Activated CD4-positive, alpha-beta T cell treated with anti-CD3 and anti-CD28 coated beads, Interleukin-2, amount 50 U/mL, for 16 hours (primary cell): Measurements from ENCODE around the gene MEGF11.
A peak's percentile ranks its signal among the peaks of the same experiment; 100 is the strongest.
"Not testable (repeated sequence)": the region's sequence is repeated elsewhere in the genome, so short reads cannot be mapped to it uniquely, and the experiment has no call there.

Source experiments
- DNase-seq: peaks from one replicate; pipeline ENCODE4 v3.0.0-alpha.2; 2020

Gene MEGF11

DNA sequence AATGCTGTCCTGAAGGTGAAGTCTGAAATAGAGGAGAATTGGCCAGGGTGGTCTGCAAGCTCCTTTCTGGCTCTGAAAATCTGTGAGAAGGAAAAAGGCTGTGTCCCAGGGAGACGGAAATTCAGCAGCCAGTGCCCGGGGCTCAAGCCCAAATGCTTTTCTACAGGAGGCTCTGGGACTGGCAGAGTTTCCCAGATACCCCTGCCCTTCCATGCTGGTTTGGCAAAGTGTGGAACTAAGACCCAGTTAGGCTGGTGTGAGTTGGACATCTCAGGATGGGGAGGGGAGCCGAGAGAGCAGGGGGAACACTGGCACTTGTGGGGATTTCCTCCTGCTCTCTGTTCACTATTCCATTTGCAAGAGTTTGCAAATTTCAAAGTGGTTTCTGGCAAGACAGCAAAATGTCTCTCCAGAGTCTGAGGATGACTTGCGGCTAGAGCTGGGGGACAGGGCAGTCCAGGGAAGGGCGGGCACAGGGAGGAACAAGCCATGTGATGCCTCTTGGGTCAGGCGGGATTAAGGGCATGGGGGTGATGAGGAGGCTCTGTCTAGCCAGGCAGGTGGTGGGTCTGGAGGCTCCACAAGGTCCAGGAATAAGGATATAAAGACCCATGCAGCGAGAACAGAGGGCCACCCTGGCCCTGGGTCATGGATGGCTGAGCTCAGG is 231.9 kb downstream of the MEGF11 start:
- no peak for DNase-seq

DNA sequence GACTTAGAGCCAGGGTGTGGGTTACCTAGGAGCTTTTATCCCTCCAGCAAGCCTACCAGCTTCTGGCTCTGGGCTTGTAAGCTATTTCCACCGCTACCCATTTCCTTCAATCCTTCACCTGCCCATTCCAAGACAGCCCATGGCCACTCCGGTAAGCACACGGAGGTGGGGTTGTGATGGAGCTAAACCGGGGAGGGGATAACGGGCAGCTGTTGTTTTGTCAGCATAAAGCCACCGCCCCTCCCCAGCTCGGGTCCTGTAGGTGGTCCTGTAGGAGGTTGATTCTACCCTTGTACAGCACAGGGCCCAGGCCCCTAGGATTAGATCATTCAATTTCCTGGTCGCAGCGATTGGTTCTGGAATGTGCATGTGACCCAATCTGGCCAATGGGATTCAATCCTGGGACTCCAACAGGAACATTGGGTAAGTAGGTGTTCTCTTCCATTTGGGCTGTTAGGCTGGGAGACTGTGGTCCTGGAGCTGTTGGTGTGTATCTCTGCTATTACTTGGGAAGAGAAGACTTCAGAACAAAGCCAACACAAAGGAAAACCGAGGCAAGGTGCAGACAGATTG is 233.6 kb downstream of the MEGF11 start:
- DNase-seq, result no peak

GRCh38 chr15:66019368-66019767 is 234.2 kb downstream of the MEGF11 start:
- DNase-seq, result no peak

DNA sequence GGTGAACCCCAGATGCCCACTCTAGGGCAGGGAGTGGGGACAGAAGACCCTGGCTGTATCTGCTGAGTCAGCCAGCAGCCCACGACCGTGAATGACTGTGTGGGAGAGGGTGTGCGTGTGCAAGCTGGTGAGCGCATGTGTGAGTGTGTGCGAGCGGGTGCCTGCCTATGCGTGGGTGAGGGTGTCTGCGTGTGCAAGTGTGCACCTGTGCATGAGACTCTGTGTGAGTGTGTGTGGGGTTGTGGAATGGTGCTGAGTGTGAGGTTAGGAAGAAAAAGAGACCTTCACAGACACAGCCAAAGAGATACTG is 235.1 kb downstream of the MEGF11 start:
- no peak for DNase-seq

DNA sequence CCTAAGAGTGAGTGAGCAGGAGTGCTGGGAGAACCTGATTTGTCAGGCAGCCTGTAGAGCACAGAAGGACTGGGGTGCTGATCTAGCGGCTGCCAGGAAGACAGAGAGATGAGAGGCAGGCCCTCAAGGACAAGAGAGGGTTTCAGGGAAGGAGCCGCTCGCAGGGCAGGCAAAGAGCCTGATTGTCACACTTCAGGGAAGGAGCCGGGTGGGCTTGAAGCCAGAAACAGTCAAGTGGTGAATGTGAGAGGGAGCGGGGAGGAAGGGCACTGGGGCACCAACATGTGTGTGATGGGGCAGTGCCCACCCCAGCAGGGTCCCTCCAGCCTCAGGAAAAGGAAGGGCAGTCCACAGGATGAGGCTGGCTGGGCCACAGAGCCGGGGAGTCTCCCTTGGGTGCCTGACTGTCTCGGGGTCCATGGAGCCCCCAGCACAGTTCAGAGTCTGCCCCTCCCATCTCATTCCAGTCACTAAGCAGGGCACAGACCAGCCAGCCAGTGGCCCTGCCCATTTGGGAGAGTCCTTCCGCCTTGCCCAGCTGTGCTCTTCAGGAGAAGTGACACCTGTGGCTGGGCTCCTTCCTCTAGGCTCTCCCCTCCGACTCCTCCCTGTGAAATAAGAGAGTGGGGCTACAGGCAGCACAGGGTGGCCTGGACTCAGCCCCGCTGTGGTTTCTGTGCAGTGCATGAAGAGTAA is 235.6 kb downstream of the MEGF11 start:
- DNase-seq, result no peak

- no peak for DNase-seq
These were observed 236.6 kb downstream of the MEGF11 start for GRCh38 chr15:66017000-66017399.

DNA sequence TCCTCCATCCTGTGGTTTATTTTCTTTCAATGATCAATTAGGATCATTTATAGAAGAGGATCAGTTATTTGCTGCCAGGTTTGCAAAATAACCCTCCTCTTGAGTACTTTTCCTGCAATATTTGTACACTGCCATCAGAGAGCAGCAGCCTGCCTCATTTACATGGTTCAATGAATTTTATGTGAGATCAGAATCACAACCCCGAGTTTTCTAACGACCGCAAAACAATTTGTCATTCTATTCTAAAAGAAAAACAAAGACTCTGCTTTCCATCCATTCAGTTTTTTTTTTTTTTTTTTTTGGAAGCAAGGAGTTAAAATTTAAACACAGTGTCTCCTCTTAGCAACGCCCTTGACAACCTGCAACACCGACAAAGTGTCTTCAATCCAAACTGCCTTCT is 237.4 kb downstream of the MEGF11 start:
- no peak for DNase-seq

DNA sequence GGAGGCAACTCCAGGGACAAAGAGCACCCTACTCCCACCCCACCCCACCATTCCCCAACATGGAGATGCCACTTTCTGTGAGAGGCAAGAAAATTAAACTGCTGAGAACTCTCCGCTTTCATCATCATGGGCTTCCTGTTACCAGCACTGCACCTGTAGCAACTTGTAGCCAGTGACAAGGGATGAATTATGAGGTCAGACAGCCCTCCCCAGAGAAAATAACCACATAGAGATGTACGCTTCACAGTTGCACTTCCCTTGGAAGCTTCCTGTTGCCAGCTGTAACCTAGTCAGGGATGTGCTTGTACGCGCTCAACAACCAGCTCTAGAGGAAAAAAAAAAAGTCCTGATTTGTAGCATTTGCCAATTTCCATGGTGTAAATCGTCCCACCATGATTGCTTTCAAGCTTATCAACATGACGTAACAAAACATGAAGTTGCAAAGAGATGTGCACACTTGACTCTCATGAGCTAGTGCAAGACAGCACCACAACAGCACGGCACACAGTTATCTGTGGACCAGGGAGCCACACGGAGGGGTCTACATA is 238.8 kb downstream of the MEGF11 start:
- DNase-seq, result no peak

DNA sequence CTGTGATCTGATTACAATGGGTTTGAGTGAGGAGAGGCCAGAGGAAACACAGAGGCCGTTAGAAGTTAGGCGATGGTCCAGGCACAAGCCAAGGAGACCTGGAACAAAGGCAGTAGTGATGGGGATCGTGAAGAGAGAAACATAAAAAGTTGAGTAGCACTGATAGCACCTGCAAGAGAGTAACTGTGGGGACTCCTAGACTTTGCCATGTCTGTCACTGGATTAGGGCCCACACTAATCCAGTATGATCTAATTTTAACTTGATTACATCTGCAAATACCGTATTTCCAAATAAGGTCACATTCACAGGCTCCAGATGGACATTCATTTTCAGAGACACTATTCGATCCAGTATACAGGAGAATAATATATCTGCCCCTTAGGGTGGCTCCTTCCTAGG is 239.5 kb downstream of the MEGF11 start:
- DNase-seq, result no peak

- DNase-seq, result no peak
These were observed 244.5 kb downstream of the MEGF11 start for GRCh38 chr15:66008940-66009562.

DNA sequence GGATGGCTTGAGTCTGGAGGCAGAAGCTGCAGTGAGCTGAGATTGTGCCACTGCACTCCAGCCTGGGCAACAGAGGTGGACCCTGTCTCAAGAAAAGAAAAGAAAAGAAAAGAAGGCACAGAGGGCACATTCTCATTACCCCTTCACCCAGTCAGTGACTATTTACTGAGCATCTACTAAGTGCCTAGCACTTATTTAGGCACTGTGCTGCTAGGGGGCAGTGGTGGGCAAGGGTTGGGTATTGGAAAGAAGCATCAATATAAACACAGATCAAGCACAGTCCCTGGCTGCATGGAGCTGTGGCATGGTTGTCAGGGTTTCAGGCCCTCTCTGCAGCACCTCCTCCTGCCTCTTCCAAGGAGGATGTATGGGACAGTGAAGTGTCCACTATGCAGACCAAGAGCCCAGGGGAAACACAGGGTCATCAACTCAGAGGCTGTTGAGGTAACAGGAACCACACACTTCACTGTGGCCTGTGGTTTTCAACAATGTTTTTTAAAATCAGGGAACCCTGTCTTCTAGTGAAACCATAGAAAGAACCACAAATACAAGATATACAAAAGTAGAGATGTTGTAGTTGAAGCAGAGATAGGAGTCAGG is 245.8 kb downstream of the MEGF11 start:
- DNase-seq, result peak; percentile 20

- DNase-seq, result no peak
These were observed 246.6 kb downstream of the MEGF11 start for GRCh38 chr15:66006986-66007385.

GRCh38 chr15:66004618-66005262 is 248.8 kb downstream of the MEGF11 start:
- no peak for DNase-seq

DNA sequence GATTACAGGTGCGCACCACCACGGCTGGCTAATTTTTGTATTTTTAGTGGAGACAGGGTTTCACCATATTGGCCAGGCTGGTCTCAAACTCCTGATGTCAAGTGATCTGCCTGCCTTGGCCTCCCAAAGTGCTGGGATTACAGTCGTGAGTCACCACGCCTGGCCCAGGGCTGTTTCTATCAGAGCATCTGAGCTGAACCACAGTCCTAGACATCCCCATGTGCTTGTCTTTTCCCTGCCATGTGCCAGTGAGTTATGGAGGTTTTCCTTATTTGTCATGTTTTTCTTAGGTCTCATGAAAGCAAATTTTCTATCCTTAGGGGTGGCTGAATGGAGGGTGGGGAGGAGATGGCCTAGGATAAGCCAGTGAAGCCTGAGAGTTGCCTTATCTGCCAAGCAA is 250.4 kb downstream of the MEGF11 start:
- DNase-seq, result not testable (repeated sequence)

GRCh38 chr15:66001717-66002426 is 251.7 kb downstream of the MEGF11 start:
- DNase-seq, result no peak

DNA sequence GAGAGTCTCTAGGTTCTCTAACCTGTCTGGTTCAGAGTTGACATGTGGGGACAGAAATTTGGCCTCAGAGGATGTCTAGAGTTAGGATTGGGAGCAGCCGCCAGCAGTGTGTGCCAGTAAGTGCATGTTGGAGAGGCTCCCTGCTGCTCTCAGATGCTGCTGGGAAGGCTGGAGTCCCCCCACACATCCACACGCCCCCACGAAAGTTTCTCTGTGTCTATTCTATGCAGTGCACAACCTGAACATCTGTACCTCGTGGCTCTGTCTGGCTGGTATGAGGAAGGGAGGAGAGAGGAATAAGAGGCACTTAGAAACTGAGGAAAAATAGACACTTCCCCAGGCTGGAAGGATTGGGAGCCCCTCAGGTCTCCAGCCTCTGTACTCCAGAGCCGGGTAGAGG is 252.5 kb downstream of the MEGF11 start:
- DNase-seq, result no peak

DNA sequence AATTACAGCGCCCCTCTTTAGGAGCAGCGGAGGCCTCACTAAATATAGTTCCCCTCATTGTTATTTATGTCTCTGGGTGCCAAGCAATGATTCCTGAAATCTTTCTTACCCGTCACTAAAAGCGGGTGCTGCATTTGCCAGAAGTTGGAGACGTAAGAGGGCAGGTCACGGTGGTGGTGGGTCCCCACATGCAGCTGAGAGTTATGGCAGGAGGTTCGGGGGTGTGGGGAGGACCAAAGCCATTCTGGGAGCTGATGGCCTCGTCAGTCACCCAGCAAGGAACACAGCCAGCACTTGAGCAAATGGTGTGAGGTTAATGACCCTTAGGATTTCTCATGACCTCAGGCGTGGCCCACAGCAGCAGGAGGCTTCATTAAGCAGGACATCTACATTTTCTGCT is 255.1 kb downstream of the MEGF11 start:
- DNase-seq, result no peak

DNA sequence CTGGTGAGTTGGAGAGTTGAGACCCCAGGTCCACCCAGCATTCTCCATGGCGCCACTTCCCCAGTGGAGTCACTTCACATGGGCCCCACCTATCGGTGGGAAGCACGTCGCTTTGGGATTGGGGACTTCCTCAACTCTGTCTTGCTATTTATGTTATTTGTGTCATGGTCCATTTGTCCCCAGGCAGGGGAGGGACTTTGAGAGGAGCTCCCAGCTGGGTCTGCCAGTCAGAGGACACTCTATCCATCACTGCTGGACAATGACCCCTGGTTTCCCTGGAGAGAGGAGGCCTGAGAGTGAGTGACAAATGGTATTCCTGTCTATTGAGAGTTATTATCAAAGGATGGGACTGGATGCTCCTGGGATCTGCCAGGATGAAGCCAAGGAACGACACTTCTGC is 256.6 kb downstream of the MEGF11 start:
- DNase-seq, result no peak

GRCh38 chr15:65994832-65995231 is 258.7 kb downstream of the MEGF11 start:
- no peak for DNase-seq

GRCh38 chr15:65993762-65994161 is 259.8 kb downstream of the MEGF11 start:
- no peak for DNase-seq

DNA sequence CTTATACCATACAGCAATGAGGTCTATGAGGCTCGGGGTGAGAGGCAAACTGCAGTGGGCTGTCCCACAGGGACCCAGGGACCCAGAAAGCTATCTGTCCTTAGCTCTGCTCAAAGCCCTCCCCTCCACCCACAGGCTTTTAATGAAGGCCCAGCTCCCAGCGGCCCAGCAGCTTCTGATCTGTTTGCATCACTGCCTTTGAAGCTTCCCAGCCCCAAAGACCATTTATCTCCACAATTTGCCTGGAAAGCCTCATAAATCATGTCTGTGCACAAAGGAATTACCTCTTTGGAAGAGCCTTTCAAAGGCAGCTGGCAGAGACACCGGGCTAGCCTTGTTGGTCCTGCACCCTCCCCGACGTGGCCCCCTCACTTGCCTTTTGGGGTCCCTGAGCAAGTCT is 260.3 kb downstream of the MEGF11 start:
- DNase-seq, result no peak
